Testis (tissue), 3 donors: ENCODE results near the gene FAM98A. TPM values are rescaled to one million over a fixed set of nuclear protein-coding genes. Genes with fewer than 3 reads are reported as not detected.

Source experiments
- DNase-seq: peaks from one replicate; pipeline ENCODE4 v3.0.0-alpha.2; 2019
- H3K27ac ChIP-seq, 2 donors: fragments of 200-600 bp; sonication (generic); one replicate each; pipeline ENCODE4 v1.5.1; 2019
- H3K27me3 ChIP-seq: fragments of 200-600 bp; sonication (generic); one replicate; pipeline ENCODE4 v1.5.1; 2019
- H3K36me3 ChIP-seq: fragments of 200-600 bp; sonication (generic); one replicate; pipeline ENCODE4 v1.5.1; 2017; ENCODE audit warnings: low read depth; ENCODE audit errors: missing control alignments
- H3K4me1 ChIP-seq: fragments of 200-600 bp; sonication (generic); one replicate; pipeline ENCODE4 v1.5.1; 2019
- H3K4me3 ChIP-seq, 2 donors: fragments of 200-600 bp; sonication (generic); one replicate each; pipeline ENCODE4 v1.5.1; 2017 to 2019
- H3K9me3 ChIP-seq: fragments of 200-600 bp; sonication (generic); one replicate; pipeline ENCODE4 v1.5.1; 2017
- POLR2A ChIP-seq: fragments of 450-650 bp; IDR thresholded peaks from one replicate; pipeline ENCODE4 v1.6.1; 2017; ENCODE audit warnings: antibody characterized with exemption, mild to moderate bottlenecking, moderate library complexity
- WGBS, 2 donors: methylation state at CpG; one replicate each; pipeline ENCODE4 v1.1.5; 2018; 5-methylcytosine and 5-hydroxymethylcytosine counted together
- intact Hi-C: fragments of 100-400 bp; cut with DNase I; formaldehyde crosslinking; loops from one replicate; pipeline ENCODE4 v1.15.1; 2023; ENCODE audit warnings: low total_unique reads
- polyA plus RNA-seq: library from polyadenylated mRNA; stranded (reverse); fragments of 350-450 nt; fragmentation: Illumina TruSeq; extraction: RNeasy Lipid Tissue Mini Kit (QIAGEN cat#74804); gene quantifications from one replicate; pipeline ENCODE4 v1.2.3, GENCODE V29; 2014; ENCODE audit warnings: low read depth, low replicate concordance; ENCODE audit not compliant: insufficient read depth
- total RNA-seq, 2 donors: library from RNA; depleted of rRNA; stranded (reverse); fragments of >200 nt; gene quantifications; one replicate each; pipeline ENCODE4 v1.2.3, GENCODE V29; 2016
- TF ChIP-seq, protein P1 (sequence below), 3 experiments: fragments of 450-650 bp in 2 of 3; fragments of 200-600 bp in 1 of 3; sonication (generic) in 1 of 3; IDR thresholded peaks; one replicate each; pipeline ENCODE4 v1.5.1; 2016 to 2019; ENCODE audit warnings: antibody characterized with exemption in 3 of 3, mild to moderate bottlenecking in 2 of 3, moderate library complexity in 1 of 3

The FAM98A gene
- total and polyA plus RNA-seq, 3 donors from 2014 or later, result 133 to 231 (median 134) TPM

DNA sequence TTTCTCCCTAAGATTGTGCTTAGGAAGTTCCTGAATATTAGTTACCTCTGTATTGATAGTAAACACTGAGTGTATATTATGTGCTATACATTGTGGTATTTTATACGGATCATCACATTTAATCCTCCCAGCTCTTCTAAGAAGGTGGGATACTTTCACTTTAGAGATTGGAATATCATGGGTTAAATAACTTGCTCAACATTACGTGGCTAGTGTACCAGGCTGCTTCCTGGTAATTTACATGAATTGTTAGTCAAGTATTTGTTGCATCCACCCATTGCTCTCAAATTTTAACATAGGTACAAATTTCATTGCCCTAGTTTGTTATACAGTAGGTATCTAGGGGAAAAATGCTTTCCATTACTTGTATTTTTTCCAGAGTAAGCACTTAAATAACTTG lies 21.4 kb downstream of the FAM98A start:
- no peaks in the 10 kb centered on the region for H3K27me3 ChIP-seq
- no peaks in the 10 kb centered on the region for H3K36me3 ChIP-seq
- H3K27ac ChIP-seq, result no peak overlapping the region
- H3K4me1 ChIP-seq, result no peaks in the 10 kb centered on the region
- WGBS, 2 donors, result 55 to 65% methylated on average over 2 of the region's 2 CpGs
- no peak overlapping the region for H3K4me3 ChIP-seq
- intact Hi-C loops, result no loop called here
- no peaks in the 10 kb centered on the region for H3K9me3 ChIP-seq
- TF ChIP-seq, protein P1, sequence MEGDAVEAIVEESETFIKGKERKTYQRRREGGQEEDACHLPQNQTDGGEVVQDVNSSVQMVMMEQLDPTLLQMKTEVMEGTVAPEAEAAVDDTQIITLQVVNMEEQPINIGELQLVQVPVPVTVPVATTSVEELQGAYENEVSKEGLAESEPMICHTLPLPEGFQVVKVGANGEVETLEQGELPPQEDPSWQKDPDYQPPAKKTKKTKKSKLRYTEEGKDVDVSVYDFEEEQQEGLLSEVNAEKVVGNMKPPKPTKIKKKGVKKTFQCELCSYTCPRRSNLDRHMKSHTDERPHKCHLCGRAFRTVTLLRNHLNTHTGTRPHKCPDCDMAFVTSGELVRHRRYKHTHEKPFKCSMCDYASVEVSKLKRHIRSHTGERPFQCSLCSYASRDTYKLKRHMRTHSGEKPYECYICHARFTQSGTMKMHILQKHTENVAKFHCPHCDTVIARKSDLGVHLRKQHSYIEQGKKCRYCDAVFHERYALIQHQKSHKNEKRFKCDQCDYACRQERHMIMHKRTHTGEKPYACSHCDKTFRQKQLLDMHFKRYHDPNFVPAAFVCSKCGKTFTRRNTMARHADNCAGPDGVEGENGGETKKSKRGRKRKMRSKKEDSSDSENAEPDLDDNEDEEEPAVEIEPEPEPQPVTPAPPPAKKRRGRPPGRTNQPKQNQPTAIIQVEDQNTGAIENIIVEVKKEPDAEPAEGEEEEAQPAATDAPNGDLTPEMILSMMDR (IDR thresholded peaks at IDR 0.05), result no peak
- no peak for TF ChIP-seq POLR2A
- no peak for DNase-seq

GRCh38 chr2:33577084-33577483 lies 22.0 kb downstream of the FAM98A start:
- TF ChIP-seq, protein P1 (IDR thresholded peaks at IDR 0.05), result no peak
- no peak for TF ChIP-seq POLR2A
- Histone ChIP-seq H3K36me3 (no peaks in the 10 kb centered on the region), H3K27me3 (no peaks in the 10 kb centered on the region), H3K4me1 (no peaks in the 10 kb centered on the region), H3K27ac (peak overlapping the region in 1 of 2 donors; percentile 1), H3K4me3 (no peak overlapping the region), H3K9me3 (no peaks in the 10 kb centered on the region)
- DNase-seq, result no peak
- intact Hi-C loops, result no loop called here
- WGBS, 2 donors, result 68 to 69% methylated on average over 8 of the region's 8 CpGs

GRCh38 chr2:33573657-33574056 lies 25.4 kb downstream of the FAM98A start:
- Histone ChIP-seq H3K36me3 (no peaks in the 10 kb centered on the region), H3K4me1 (no peaks in the 10 kb centered on the region), H3K4me3 (no peak overlapping the region), H3K9me3 (no peaks in the 10 kb centered on the region), H3K27me3 (no peaks in the 10 kb centered on the region), H3K27ac (no peak overlapping the region)
- TF ChIP-seq, protein P1 (IDR thresholded peaks at IDR 0.05), result no peak
- TF ChIP-seq POLR2A, result no peak
- DNase-seq, result no peak
- intact Hi-C loops, result no loop called here
- 87 to 99% methylated on average over 6 of the region's 6 CpGs for WGBS, 2 donors

- 80% methylated on average over 2 of the region's 2 CpGs for WGBS, 2 donors
- intact Hi-C loops, result no loop called here
Observed at GRCh38 chr2:33570681-33571080, 28.4 kb downstream of the FAM98A start.

GRCh38 chr2:33561872-33562271 lies 37.2 kb downstream of the FAM98A start:
- Histone ChIP-seq H3K4me1 (no peaks in the 10 kb centered on the region), H3K27me3 (no peaks in the 10 kb centered on the region), H3K9me3 (no peaks in the 10 kb centered on the region), H3K4me3 (no peak overlapping the region), H3K36me3 (no peaks in the 10 kb centered on the region), H3K27ac (no peak overlapping the region)
- no peak for DNase-seq
- intact Hi-C loops, result no loop called here
- no peak for TF ChIP-seq POLR2A
- TF ChIP-seq, protein P1 (IDR thresholded peaks at IDR 0.05), result no peak

More at GRCh38 chr2:33570681-33571080, 28.4 kb downstream of the FAM98A start:
- TF ChIP-seq, protein P1 (IDR thresholded peaks at IDR 0.05), result no peak
- TF ChIP-seq POLR2A, result no peak
- Histone ChIP-seq H3K27me3 (no peaks in the 10 kb centered on the region), H3K36me3 (no peaks in the 10 kb centered on the region), H3K4me3 (no peak overlapping the region), H3K27ac (no peak overlapping the region), H3K9me3 (no peaks in the 10 kb centered on the region), H3K4me1 (no peaks in the 10 kb centered on the region)
- no peak for DNase-seq
